Measurements from ENCODE around the gene B3GAT3. TPM values are rescaled to one million over a fixed set of nuclear protein-coding genes. Genes with fewer than 3 reads are reported as not detected.
A peak's percentile ranks its signal among the peaks of the same experiment; 100 is the strongest.

The B3GAT3 gene
- polyA plus RNA-seq, 1 donor from 2014 or later, result 102 TPM

DNA sequence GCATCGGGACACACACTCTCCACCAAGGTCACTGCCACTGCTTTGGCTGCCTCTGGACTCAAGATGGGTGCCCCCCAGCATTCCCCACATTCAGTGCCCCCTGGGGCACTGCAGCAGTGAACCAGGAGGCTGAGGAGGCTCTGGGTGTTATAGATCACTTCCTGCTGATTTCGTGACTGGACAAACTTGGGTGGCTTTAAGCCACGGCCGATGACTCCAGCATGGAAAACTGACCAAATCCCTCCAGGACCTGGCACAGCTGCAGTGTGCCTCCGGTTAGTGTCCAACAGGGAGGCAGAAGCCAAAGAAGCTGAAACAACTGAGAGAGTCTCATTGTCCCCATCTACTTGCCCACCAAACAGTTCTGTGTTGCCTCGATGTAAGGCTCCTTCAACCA lies 25.8 kb upstream of the B3GAT3 start:
- Histone ChIP-seq H4K20me1 (ENCODE audit: insufficient read depth) (no peaks in the 10 kb centered on the region), H3K79me2 (replicated peaks; ENCODE audit: insufficient read depth, low read length) (peaks cover 33% of the 10 kb centered on the region), H3K9me2 (ENCODE audit: insufficient read depth, low read length) (no peaks in the 10 kb centered on the region), H3K4me2 (ENCODE audit: low read length) (no peak overlapping the region), H3K9ac (ENCODE audit: low read length) (no peak overlapping the region), H3K36me3 (ENCODE audit: insufficient read depth, low read length) (no peaks in the 10 kb centered on the region), H3K4me3 (ENCODE audit: low read length) (no peak overlapping the region), H3K27ac (ENCODE audit: low read length) (no peak overlapping the region), H3F3A (ENCODE audit: insufficient read depth, low read length, poor library complexity, severe bottlenecking) (no peaks in the 10 kb centered on the region), H2AFZ (ENCODE audit: low read depth, low read length) (no peak overlapping the region), H3K27me3 (ENCODE audit: insufficient read depth, low read depth, low read length) (no peaks in the 10 kb centered on the region), H3K9me3 (ENCODE audit: low read length) (no peaks in the 10 kb centered on the region)
- TF ChIP-seq, protein P1, sequence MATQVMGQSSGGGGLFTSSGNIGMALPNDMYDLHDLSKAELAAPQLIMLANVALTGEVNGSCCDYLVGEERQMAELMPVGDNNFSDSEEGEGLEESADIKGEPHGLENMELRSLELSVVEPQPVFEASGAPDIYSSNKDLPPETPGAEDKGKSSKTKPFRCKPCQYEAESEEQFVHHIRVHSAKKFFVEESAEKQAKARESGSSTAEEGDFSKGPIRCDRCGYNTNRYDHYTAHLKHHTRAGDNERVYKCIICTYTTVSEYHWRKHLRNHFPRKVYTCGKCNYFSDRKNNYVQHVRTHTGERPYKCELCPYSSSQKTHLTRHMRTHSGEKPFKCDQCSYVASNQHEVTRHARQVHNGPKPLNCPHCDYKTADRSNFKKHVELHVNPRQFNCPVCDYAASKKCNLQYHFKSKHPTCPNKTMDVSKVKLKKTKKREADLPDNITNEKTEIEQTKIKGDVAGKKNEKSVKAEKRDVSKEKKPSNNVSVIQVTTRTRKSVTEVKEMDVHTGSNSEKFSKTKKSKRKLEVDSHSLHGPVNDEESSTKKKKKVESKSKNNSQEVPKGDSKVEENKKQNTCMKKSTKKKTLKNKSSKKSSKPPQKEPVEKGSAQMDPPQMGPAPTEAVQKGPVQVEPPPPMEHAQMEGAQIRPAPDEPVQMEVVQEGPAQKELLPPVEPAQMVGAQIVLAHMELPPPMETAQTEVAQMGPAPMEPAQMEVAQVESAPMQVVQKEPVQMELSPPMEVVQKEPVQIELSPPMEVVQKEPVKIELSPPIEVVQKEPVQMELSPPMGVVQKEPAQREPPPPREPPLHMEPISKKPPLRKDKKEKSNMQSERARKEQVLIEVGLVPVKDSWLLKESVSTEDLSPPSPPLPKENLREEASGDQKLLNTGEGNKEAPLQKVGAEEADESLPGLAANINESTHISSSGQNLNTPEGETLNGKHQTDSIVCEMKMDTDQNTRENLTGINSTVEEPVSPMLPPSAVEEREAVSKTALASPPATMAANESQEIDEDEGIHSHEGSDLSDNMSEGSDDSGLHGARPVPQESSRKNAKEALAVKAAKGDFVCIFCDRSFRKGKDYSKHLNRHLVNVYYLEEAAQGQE (IDR thresholded peaks at IDR 0.05; ENCODE audit: borderline replicate concordance), result no peak
- no peak for TF ChIP-seq POLR2AphosphoS5 (IDR thresholded peaks at IDR 0.05)
- no peak for TF ChIP-seq TAF1 (IDR thresholded peaks at IDR 0.05; ENCODE audit: low read depth)

DNA sequence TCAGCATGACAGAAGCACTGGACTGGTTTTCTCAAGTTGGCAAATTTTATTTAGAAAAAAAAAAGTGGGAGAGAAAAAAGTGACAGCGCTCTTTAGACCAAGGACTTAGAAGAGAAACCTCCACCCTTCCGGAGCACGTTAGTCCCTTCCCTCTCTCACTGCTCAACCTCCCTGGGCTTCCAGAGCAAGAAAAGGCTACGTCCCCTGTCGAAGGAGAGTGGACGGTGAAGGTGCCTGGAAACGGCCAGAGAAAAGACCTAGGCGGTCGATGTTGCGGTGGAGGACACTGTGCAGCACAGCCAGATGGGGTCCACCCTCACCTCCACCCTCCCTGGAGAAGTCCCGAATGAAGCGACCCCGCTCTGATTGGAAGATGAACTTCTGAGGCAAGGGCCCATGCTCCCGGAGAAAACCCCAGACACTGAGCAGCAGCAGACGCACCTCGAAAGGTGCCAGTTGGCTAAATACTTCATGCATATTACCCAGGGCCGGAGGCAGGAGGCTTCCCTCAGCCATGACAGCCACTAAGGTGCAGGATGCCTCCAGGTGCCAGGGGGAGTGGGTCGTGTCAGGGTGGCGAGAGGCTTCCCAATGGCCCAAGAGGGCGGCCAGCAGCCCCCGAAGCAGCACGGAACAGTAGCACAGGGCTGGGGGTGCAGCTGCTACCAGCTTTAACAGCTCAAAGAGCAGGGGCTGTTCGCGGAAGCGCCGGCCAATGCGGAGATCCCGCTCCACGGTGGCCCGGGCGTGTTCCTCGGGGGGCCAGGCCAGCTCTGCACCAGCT lies 25.2 kb upstream of the B3GAT3 start:
- H4K20me1 ChIP-seq (ENCODE audit: insufficient read depth), result no peaks in the 10 kb centered on the region
- no peak for TF ChIP-seq RAD21 (conservative IDR thresholded peaks at IDR 0.05)
- TF ChIP-seq SMC3 (conservative IDR thresholded peaks at IDR 0.05; ENCODE audit: poor library complexity), result no peak
- no peak for TF ChIP-seq EZH2 (IDR thresholded peaks at IDR 0.05; ENCODE audit: borderline replicate concordance, insufficient read depth, low read length, poor library complexity, severe bottlenecking)
- no peak for TF ChIP-seq MXI1 (conservative IDR thresholded peaks at IDR 0.05; ENCODE audit: poor library complexity, severe bottlenecking)
- TF ChIP-seq EP300 (conservative IDR thresholded peaks at IDR 0.05; ENCODE audit: poor library complexity, severe bottlenecking), result no peak
- TF ChIP-seq, protein P1 (IDR thresholded peaks at IDR 0.05; ENCODE audit: borderline replicate concordance), result no peak
- no peak for TF ChIP-seq TAF1 (IDR thresholded peaks at IDR 0.05; ENCODE audit: low read depth)
- no peak for TF ChIP-seq POLR2AphosphoS5 (IDR thresholded peaks at IDR 0.05)
- TF ChIP-seq, protein P2, sequence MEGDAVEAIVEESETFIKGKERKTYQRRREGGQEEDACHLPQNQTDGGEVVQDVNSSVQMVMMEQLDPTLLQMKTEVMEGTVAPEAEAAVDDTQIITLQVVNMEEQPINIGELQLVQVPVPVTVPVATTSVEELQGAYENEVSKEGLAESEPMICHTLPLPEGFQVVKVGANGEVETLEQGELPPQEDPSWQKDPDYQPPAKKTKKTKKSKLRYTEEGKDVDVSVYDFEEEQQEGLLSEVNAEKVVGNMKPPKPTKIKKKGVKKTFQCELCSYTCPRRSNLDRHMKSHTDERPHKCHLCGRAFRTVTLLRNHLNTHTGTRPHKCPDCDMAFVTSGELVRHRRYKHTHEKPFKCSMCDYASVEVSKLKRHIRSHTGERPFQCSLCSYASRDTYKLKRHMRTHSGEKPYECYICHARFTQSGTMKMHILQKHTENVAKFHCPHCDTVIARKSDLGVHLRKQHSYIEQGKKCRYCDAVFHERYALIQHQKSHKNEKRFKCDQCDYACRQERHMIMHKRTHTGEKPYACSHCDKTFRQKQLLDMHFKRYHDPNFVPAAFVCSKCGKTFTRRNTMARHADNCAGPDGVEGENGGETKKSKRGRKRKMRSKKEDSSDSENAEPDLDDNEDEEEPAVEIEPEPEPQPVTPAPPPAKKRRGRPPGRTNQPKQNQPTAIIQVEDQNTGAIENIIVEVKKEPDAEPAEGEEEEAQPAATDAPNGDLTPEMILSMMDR (IDR thresholded peaks at IDR 0.05; ENCODE audit: poor library complexity, severe bottlenecking), result no peak
- no peaks in the 10 kb centered on the region for H3F3A ChIP-seq (ENCODE audit: insufficient read depth, low read length, poor library complexity, severe bottlenecking)
- H3K4me2 ChIP-seq (ENCODE audit: low read length), result no peak overlapping the region
- no peak overlapping the region for H2AFZ ChIP-seq (ENCODE audit: low read depth, low read length)
- H3K9me3 ChIP-seq (ENCODE audit: low read length), result no peaks in the 10 kb centered on the region
- peak overlapping the region; percentile 99 for H3K4me3 ChIP-seq (ENCODE audit: low read length)
- no peak overlapping the region for H3K27ac ChIP-seq (ENCODE audit: low read length)
- H3K9ac ChIP-seq (ENCODE audit: low read length), result no peak overlapping the region
- H3K36me3 ChIP-seq (ENCODE audit: insufficient read depth, low read length), result no peaks in the 10 kb centered on the region
- no peaks in the 10 kb centered on the region for H3K9me2 ChIP-seq (ENCODE audit: insufficient read depth, low read length)
- no peaks in the 10 kb centered on the region for H3K27me3 ChIP-seq (ENCODE audit: insufficient read depth, low read depth, low read length)
- peaks cover 28% of the 10 kb centered on the region for H3K79me2 ChIP-seq (replicated peaks; ENCODE audit: insufficient read depth, low read length)
